Neuronal stem cell (in vitro differentiated cells): ENCODE measurements around the gene SCRG1. TPM values are rescaled to one million over a fixed set of nuclear protein-coding genes. Genes with fewer than 3 reads are reported as not detected.

Experiments
- small RNA-seq: library from polyadenylated mRNA; stranded (forward); fragments of <200 nt; extraction: miRNeasy Mini kit (QIAGEN cat#:217004); gene quantifications from one replicate; pipeline ENCODE3, GENCODE V24; 2013; ENCODE audit not compliant: insufficient read depth

SCRG1 gene

Small RNA genes within 50 kb of the gene (small RNA-seq; reads per million reads assigned to genes)
- not detected for gene RNU6-1096P
